ACHN (cell line): Measurements from ENCODE around the gene SELENOT.
"Not testable (repeated sequence)": the region's sequence is repeated elsewhere in the genome, so short reads cannot be mapped to it uniquely, and the experiment has no call there.

Experiments
- DNase-seq: peaks from one replicate; pipeline ENCODE4 v3.0.0-alpha.2; 2015
- in situ Hi-C: cut with HindIII; loops from 2 replicates; pipeline ENCODE4 v1.10.0; 2017; ENCODE audit warnings: low sequenced_read_pairs, low pct_ligation_motif_present, low pct_unique_long_range_greater_than_20kb

The SELENOT gene, protein sequence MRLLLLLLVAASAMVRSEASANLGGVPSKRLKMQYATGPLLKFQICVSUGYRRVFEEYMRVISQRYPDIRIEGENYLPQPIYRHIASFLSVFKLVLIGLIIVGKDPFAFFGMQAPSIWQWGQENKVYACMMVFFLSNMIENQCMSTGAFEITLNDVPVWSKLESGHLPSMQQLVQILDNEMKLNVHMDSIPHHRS

DNA sequence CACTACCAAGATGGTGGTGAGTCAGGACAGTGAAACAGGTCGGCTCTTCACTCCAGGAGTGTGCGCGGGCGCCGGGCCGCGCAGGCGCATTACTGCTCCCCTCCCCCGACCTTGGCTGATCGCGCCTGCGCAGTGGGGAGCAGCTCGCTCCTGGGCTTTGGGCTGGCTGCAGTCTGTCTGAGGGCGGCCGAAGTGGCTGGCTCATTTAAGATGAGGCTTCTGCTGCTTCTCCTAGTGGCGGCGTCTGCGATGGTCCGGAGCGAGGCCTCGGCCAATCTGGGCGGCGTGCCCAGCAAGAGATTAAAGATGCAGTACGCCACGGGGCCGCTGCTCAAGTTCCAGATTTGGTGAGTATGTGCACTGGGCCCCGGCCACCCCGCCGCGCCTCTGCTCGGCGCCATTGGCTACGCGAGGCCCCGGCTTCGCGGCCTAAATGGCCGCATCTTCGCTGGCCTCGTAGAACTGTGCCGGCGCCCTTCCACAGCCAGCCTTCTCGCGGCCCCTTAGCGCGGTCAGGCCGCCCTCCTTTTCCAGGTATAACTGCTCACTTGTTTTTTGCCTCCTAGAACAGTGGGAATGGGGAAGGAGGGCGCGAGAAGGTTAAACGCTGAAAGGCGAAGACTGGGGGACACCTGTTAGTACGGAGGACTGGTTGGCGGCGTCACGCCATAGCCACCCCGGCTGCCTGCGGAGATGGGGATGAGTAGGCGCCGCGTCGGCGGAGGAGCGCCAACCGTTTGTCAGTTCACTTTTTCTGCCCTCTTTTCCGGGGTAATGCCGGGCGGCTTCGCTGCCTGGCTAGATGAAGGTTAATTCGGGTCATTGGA lies at the start of gene SELENOT:
Gene SELENOT, plus strand, starts transcription at position 169 of the 827 bp plus-strand sequence. Its CDS starts 42 bp downstream, at position 211.
- in situ Hi-C loops = no loop called here
- peak; percentile 91 for DNase-seq

DNA sequence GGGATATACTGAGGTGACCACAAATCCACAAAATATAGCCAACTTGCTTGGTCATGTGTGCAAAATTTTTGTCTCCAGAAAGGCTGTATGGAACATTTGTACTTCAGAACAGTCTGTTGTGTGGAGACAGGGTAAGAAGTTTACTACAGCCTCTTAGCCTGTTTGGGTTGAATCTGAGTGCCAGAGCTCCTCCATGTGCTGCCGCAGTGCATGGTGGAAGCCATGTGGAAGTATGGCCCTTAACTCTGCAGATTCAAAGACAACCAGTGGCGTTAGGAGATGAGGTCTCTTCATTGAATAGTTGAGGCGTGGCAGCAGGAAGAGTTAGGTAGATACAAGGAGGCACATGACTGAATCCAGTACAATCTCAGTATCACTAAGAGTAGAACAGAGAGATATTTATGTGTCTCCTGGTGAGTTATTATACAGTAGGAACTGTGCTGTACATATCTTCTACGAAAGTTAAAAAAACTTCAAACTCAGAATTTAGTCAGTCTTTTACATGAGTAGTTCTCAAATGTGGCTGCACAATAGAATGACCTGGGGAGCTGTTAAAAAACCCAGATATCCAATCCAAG lies 47.2 kb upstream of the SELENOT start:
- in situ Hi-C loops = no loop called here
- DNase-seq = no peak

DNA sequence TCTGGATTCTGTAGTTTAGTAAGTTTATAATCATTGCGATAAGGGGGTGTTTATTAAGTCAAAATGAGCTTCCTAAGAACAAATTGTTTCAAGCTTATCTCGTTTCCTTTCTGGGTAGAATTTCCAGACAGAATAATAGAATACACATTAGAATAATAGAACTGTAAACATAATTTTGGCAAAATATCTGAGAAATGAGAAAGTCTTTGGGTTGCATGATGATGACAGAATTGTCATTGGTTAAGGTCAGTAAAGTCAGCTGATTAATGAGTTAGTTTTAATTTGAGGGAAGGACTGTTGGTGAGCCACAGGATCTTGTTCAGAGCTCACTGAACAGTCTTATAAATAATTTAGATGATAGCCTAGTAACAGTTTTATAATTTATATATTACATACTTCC lies 46.3 kb upstream of the SELENOT start:
- in situ Hi-C loops = no loop called here
- DNase-seq = no peak

DNA sequence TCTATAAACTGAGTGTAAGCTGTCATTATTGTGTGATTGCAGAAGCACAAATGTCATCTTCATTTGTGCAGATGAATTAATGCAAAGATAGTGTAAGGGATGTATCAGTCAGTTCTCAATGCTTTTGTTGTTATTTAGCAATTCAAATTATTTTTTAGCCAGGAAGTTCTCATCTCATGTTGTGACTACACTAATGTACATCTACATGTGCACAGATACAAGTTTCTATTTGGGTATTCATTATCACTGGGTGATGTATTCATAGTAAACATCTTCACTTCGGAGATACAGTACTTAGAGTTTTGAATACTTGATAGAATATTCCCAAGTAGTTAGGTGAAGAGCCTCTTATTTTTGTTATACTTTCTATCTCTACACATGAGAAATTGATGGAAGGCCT lies 45.4 kb upstream of the SELENOT start:
- in situ Hi-C loops = no loop called here
- DNase-seq = no peak

- no peak for DNase-seq
- in situ Hi-C loops = no loop called here
These were observed 38.9 kb upstream of the SELENOT start for GRCh38 chr3:150564243-150564642.

- in situ Hi-C loops = no loop called here
- DNase-seq = no peak
These were observed 35.8 kb upstream of the SELENOT start for GRCh38 chr3:150567328-150567727.

GRCh38 chr3:150577855-150578254 lies 25.3 kb upstream of the SELENOT start:
- DNase-seq = no peak
- in situ Hi-C loops = no loop called here

DNA sequence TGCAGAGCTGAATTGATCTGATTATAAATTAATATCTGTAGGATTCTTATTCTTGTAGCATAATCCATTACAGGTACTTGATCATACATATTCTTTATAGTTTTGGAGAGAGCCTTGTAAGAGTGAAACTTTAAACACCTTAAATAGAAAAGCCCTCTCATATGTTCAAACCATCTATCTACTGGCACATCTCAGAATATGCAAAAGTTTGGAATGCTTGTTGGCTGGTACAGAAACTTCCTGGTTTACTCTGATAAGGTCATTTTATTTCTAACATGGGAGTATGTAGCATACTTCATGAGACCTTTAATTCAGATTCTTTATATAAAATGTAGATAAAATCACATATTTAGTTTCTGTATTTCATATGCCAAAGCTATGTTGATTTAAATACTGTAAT lies 21.9 kb upstream of the SELENOT start:
- in situ Hi-C loops = no loop called here
- DNase-seq = no peak

- in situ Hi-C loops = no loop called here
These were observed 20.5 kb upstream of the SELENOT start for GRCh38 chr3:150582620-150583019.

GRCh38 chr3:150583028-150583427 lies 20.1 kb upstream of the SELENOT start:
- DNase-seq = no peak
- in situ Hi-C loops = no loop called here

More at GRCh38 chr3:150582620-150583019, 20.5 kb upstream of the SELENOT start:
- no peak for DNase-seq

GRCh38 chr3:150588027-150588830 lies 14.9 kb upstream of the SELENOT start:
- no peak for DNase-seq
- in situ Hi-C loops = no loop called here

DNA sequence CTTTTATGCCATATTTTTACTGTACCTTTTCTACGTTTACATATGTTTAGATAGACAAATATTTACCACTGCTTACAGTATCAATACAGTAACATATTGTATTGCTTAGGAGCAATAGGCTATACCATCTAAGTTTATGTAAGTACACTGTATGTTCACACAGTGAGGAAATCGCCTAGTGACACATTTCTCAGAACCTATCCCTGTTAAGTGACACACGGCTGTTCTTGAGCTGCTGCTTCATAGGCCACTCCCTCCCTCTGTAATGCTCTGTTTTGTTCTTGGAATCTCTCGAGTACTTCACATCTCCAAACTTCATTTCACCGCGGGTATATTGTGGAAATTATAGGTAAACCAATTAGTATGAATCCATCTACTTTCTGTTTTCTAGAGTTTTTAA lies 13.4 kb upstream of the SELENOT start:
- in situ Hi-C loops = no loop called here
- no peak for DNase-seq

- in situ Hi-C loops = no loop called here
- DNase-seq = no peak
These were observed 9.0 kb upstream of the SELENOT start for GRCh38 chr3:150594150-150594549.

DNA sequence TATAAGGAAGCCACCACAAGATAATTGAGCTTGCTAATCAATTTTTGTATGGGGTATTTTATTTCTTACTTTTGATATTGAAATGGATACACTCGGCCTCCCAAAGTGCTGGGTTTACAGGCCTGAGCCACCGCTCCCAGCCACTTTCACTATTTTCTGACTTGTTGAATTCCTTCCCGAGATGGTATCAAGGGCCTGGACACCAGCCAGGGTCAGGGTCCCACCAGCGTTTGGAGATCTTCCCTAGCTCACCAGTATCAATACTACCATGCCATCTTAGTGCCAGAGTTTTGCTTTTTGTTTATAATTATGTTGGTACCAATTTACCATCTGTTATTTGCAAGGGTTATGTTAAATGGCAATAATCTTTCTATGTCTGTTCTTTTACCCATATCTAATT lies 5.5 kb upstream of the SELENOT start:
- in situ Hi-C loops = no loop called here
- no peak for DNase-seq

GRCh38 chr3:150599611-150600297 lies 3.4 kb upstream of the SELENOT start:
- in situ Hi-C loops = no loop called here
- DNase-seq = peak; percentile 49

DNA sequence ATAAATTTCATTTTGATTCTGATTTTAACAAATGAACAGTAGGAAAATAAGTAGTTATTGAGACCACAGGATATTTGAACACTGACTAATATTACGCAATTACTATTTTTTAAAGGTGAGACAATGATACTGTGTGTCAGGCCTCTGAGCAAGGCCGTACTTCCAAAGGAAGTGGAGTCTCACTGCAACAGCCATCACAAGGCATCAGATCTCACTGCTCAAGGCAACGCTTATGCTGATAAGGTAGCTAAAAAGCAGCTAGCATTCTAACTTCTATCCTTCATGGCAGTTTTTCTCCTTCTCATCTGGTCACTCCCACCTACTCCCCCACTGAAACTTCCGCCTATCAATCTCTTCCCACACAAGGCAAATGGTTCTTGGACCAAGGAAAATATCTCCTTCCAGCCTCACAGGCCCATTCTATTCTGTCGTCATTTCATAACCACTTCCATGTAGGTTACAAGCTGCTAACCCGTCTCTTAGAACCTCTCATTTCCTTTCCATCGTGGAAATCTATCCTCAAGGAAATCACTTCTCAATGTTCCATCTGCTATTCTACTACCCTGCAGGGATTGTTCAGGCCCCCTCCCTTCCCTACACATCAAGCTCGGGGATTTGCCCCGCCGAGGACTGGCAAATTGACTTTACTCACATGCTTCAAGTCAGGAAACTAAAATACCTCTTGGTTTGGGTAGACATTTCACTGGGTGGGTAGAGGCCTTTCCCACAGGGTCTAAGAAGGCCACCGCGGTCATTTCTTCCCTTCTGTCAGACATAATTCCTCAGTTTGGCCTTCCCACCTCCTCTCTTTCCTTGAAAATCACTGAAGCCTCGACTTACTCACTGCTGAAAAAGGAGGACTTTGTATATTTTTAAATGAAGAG lies 2.2 kb upstream of the SELENOT start:
- DNase-seq, in situ Hi-C loops: not testable (repeated sequence)

- DNase-seq = no peak
- in situ Hi-C loops = no loop called here
These were observed 532 bp upstream of the SELENOT start for GRCh38 chr3:150602426-150603152.
